Peyer's patch (tissue), 4 donors: ENCODE measurements around the gene MYBBP1A. TPM values are rescaled to one million over a fixed set of nuclear protein-coding genes. Genes with fewer than 3 reads are reported as not detected.

Experiments
- DNase-seq, 3 donors: peaks; one replicate each; pipeline ENCODE4 v3.0.0-alpha.2; 2017 to 2019
- H3K27ac ChIP-seq, 4 donors: fragments of 200-600 bp; sonication (generic); one replicate each; pipeline ENCODE4 v1.5.1; 2016 to 2019
- H3K27me3 ChIP-seq, 2 donors: fragments of 200-600 bp; sonication (generic); one replicate each; pipeline ENCODE4 v1.5.1; 2019
- H3K36me3 ChIP-seq, 3 donors: fragments of 200-600 bp; sonication (generic); one replicate each; pipeline ENCODE4 v1.5.1; 2016 to 2019
- H3K4me1 ChIP-seq, 4 donors: fragments of 200-600 bp; sonication (generic); one replicate each; pipeline ENCODE4 v1.5.1; 2016 to 2019
- H3K4me3 ChIP-seq, 4 donors: fragments of 200-600 bp; sonication (generic); 1 replicate in 3 of 4; 2 replicates in 1 of 4; pipeline ENCODE4 v1.5.1; 2016 to 2019; ENCODE audit warnings: mild to moderate bottlenecking in 1 of 4
- H3K9me3 ChIP-seq, 4 donors: fragments of 200-600 bp; sonication (generic); one replicate each; pipeline ENCODE4 v1.5.1; 2016 to 2019; ENCODE audit warnings: mild to moderate bottlenecking in 1 of 4
- POLR2A ChIP-seq, 2 donors: fragments of 450-650 bp; IDR thresholded peaks; one replicate each; pipeline ENCODE4 v1.5.1; 2017; ENCODE audit warnings: antibody characterized with exemption in 2 of 2, mild to moderate bottlenecking in 2 of 2, moderate library complexity in 2 of 2
- total RNA-seq, 4 donors: library from RNA; depleted of rRNA; stranded (reverse); fragments of >200 nt; gene quantifications; one replicate each; pipeline ENCODE4 v1.1.0, GENCODE V29; 2016
- TF ChIP-seq, protein P1 (sequence below), 6 experiments: fragments of 450-650 bp in 4 of 6; fragments of 200-600 bp in 2 of 6; sonication (generic) in 1 of 6; IDR thresholded peaks; one replicate each; pipeline ENCODE4 v1.5.1; 2017 to 2019; ENCODE audit warnings: antibody characterized with exemption in 6 of 6, mild to moderate bottlenecking in 3 of 6, moderate library complexity in 1 of 6

Gene MYBBP1A
- total RNA-seq, 4 donors from 2014 or later: 27.1 to 244 (median 91.2) TPM

DNA sequence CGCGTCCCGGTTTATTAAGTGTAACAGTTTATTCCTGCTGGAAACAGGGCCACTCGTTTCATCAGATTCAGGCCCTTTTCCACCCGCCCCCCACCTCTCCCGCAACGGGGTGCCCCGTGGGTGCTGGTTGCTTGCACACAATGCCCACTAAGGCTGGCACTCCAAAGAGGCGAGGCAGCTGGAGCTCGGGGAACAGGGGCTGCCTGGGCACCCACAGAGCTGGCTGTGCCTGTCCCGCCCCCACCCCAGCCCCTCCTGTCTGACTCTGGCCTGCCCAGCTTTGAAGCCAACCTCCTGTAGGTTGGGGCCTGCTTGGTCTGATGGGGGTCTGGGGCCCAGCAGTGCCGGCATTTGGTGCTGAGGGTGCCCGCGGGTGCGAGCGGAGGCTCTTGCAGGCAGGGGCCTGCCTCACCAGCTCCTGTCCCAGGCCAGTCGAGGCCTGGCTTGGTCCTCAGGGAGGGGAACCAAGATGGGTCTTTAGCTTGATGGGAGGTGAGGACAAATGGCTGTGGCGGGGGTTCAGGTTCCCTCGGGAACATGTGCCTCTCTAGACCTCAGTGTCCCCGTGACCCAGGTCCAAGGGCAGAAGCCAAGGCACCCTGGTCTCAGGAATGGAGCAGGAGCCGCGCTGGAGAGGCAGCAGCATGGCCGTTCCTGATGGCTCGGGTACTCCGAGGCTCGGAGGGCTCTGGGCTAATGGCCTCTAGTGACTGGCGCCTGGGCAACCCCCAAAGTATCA, 20.1 kb downstream of the MYBBP1A start:
- Histone ChIP-seq H3K4me1 (peaks cover 0 to 43% (median 7%) of the 10 kb centered on the region in 4 donors), H3K4me3 (no peak overlapping the region), H3K27me3 (no peaks in the 10 kb centered on the region), H3K36me3 (peaks cover 0 to 22% (median 0%) of the 10 kb centered on the region in 3 donors), H3K9me3 (no peaks in the 10 kb centered on the region), H3K27ac (peak overlapping the region in 2 of 4 donors; percentile 61 to 77)
- TF ChIP-seq POLR2A (IDR thresholded peaks at IDR 0.05): no peak
- no peak for DNase-seq

DNA sequence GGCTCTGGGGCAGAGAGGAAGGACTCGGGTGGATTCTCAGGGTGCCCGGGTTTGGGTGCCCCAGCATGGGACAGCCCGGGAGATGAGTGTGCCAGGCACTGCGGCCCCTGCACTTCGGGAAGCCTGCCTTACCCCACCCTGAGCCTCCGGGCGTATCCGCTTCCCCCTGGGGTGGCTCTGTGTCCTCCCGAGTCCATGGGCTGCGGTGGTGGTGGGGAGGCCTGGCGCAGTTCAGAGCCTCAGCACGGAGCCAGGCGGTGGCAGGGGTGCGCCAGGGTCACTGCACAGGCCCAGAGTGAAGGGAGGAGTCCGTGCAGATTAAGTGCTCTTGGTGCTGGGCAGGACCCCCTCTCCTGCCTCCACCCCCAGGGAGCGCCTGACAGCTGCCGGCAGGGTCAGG, 20.7 kb downstream of the MYBBP1A start:
- TF ChIP-seq, protein P1, sequence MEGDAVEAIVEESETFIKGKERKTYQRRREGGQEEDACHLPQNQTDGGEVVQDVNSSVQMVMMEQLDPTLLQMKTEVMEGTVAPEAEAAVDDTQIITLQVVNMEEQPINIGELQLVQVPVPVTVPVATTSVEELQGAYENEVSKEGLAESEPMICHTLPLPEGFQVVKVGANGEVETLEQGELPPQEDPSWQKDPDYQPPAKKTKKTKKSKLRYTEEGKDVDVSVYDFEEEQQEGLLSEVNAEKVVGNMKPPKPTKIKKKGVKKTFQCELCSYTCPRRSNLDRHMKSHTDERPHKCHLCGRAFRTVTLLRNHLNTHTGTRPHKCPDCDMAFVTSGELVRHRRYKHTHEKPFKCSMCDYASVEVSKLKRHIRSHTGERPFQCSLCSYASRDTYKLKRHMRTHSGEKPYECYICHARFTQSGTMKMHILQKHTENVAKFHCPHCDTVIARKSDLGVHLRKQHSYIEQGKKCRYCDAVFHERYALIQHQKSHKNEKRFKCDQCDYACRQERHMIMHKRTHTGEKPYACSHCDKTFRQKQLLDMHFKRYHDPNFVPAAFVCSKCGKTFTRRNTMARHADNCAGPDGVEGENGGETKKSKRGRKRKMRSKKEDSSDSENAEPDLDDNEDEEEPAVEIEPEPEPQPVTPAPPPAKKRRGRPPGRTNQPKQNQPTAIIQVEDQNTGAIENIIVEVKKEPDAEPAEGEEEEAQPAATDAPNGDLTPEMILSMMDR (IDR thresholded peaks at IDR 0.05): no peak
- TF ChIP-seq POLR2A (IDR thresholded peaks at IDR 0.05): no peak
- Histone ChIP-seq H3K4me3 (no peak overlapping the region), H3K27ac (peak overlapping the region; percentile 7 to 77 (median 21)), H3K9me3 (no peaks in the 10 kb centered on the region), H3K4me1 (peaks cover 0 to 43% (median 7%) of the 10 kb centered on the region in 4 donors), H3K27me3 (no peaks in the 10 kb centered on the region), H3K36me3 (peaks cover 0 to 17% (median 0%) of the 10 kb centered on the region in 3 donors)
- DNase-seq: no peak

- no peak overlapping the region for H3K4me3 ChIP-seq
- TF ChIP-seq POLR2A (IDR thresholded peaks at IDR 0.05): no peak
- TF ChIP-seq, protein P1 (IDR thresholded peaks at IDR 0.05): peak in 2 of 6 experiments; percentile 29 to 37
- H3K4me1 ChIP-seq: peaks cover 0 to 43% (median 7%) of the 10 kb centered on the region in 4 donors
- peaks cover 0 to 11% (median 0%) of the 10 kb centered on the region in 3 donors for H3K36me3 ChIP-seq
- peak in 2 of 3 donors; percentile 65 to 69 for DNase-seq
- H3K27me3 ChIP-seq: no peaks in the 10 kb centered on the region
- H3K27ac ChIP-seq: peak overlapping the region; percentile 7 to 77 (median 21)
- no peaks in the 10 kb centered on the region for H3K9me3 ChIP-seq
These were observed 21.4 kb downstream of the MYBBP1A start for GRCh38 chr17:4533523-4534504.

GRCh38 chr17:4532860-4533522, 22.2 kb downstream of the MYBBP1A start:
- peak overlapping the region in 1 of 4 donors; percentile 77 for H3K27ac ChIP-seq
- no peak for DNase-seq
- peaks cover 0 to 6% (median 0%) of the 10 kb centered on the region in 3 donors for H3K36me3 ChIP-seq
- no peak overlapping the region for H3K4me3 ChIP-seq
- H3K27me3 ChIP-seq: no peaks in the 10 kb centered on the region
- H3K4me1 ChIP-seq: peaks cover 0 to 43% (median 7%) of the 10 kb centered on the region in 4 donors
- no peaks in the 10 kb centered on the region for H3K9me3 ChIP-seq
- TF ChIP-seq POLR2A (IDR thresholded peaks at IDR 0.05): no peak
- TF ChIP-seq, protein P1 (IDR thresholded peaks at IDR 0.05): no peak

DNA sequence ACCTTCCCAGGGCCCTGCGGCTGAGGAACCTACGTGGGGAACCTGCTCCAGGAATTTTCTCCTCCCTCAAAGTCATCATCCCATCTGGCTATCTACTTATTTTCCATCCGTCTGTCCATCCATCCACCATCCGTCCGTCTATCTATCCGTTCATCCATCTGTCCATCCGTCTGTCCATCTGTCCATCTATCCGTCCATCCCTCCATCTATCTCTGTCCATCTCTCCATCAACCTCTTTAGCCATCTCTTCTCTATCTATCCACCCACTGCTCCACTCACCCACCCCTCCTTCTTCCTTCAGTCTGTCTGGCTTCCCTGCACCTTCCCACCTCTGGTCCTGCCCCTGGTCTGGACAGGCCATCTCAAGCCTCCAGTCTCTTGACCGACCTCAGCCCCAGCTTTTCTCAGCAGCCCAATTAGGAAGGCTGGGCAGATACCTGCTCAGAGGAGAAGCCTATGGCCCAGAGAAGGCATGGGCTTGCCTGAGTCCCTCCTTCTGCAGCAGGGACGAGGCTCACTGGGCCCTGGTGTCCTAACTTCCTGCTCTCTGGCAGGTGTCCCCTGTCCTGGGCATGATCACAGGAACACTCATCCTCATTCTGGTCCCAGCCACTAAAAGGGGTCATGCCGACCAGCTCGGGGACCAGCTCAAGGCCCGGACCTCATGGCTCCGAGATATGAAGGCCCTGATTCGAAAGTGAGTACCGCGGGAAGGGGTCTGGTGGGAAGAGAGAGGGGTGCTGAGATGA, 23.0 kb downstream of the MYBBP1A start:
- Histone ChIP-seq H3K36me3 (peaks cover 0 to 1% (median 0%) of the 10 kb centered on the region in 3 donors), H3K4me1 (peaks cover 0 to 38% (median 7%) of the 10 kb centered on the region in 4 donors), H3K4me3 (no peak overlapping the region), H3K9me3 (no peaks in the 10 kb centered on the region), H3K27ac (no peak overlapping the region), H3K27me3 (no peaks in the 10 kb centered on the region)
- DNase-seq: no peak
- TF ChIP-seq, protein P1 (IDR thresholded peaks at IDR 0.05): no peak
- TF ChIP-seq POLR2A (IDR thresholded peaks at IDR 0.05): no peak
